ENCODE results near the gene HK2.
"Not testable (repeated sequence)": the region's sequence is repeated elsewhere in the genome, so short reads cannot be mapped to it uniquely, and the experiment has no call there.

Gene HK2

GRCh38 chr2:74822771-74823566 is 11.0 kb upstream of the HK2 start:
- TF ChIP-seq CTCF (IDR thresholded peaks at IDR 0.05; ENCODE audit: low read depth, low read length): no peak
- no peak for DNase-seq (ENCODE audit: extremely low read depth, low read depth)

DNA sequence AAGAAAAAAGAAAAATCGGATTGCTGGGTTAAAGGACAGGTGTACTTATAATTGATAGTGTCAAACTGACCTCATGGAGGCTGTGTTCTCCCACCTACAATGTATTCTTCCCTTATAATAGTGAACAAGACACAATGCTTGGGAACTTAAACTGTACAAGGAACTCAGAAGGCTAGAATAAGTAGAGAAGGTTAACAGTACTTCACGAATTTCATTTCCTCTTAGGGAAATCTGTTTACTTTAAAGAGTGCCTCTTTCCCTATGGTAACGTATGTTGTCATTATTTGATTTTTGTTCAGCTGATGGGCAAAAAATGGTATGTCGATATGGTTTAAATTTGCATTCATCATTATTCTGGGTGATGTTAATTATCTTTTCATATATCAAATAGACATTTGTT is 9.2 kb upstream of the HK2 start:
- TF ChIP-seq CTCF (IDR thresholded peaks at IDR 0.05; ENCODE audit: low read depth, low read length): no peak
- DNase-seq (ENCODE audit: extremely low read depth, low read depth): no peak

DNA sequence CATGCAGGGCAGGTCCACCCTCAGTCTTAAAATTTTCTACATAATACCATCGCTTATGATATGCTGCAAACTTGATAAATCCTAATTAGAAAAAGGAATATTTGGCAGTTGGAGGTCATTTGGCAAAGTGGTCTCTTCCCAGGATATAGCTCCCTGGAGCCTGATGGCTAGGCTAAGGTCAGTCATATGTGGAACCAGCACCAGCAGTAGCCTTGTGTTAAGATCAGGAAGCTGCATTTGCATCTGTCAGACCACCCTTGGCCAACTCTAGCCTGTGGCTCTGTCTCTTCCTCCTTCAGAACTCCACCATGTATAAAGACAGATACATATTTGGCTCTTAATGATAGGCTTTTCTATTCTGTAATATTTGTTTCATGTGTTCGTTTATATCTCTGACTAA is 5.4 kb upstream of the HK2 start:
- DNase-seq (ENCODE audit: extremely low read depth, low read depth): no peak
- TF ChIP-seq CTCF (IDR thresholded peaks at IDR 0.05; ENCODE audit: low read depth, low read length): no peak

DNA sequence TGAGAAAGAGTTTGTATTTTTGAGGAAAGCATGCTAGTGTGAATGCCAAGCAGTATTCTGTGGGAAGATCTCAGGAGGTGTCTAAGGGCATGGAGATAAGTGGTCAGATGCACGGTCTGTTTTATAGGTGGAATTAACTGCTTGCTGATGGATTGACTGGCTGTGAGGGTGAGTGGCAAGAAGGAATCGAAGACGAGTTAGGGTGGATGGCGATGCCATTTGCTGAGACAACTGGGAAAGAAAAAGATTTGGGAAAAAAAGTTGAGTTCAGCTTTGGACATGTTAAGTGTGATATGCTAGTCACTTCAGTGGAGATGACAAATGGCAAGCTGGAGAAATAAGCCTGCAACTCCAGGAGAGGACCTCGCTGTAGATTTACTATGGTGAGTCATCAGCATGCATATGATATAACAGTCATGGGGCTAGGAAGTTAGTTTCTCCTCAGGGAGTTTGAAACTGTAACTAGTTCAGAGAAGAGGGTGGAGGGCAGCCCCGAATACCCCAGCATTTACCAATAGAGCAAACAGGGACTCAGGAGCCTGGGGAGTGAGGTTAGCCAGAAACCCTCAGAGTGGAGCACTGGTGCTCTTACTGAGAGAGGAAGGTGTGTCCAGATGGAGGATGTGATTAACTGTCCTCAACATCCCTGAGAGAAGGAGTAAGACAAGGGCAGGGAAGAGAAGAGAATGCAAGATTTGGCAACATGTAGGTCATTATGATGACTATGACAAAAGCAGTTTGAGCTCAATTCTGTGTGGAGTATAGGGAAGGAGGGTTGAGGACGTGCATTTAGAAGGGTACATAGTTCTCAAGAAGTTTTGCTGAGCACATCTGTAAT is 2.0 kb upstream of the HK2 start:
- no peak for TF ChIP-seq CTCF (IDR thresholded peaks at IDR 0.05; ENCODE audit: low read depth, low read length)
- DNase-seq (ENCODE audit: extremely low read depth, low read depth): no peak

DNA sequence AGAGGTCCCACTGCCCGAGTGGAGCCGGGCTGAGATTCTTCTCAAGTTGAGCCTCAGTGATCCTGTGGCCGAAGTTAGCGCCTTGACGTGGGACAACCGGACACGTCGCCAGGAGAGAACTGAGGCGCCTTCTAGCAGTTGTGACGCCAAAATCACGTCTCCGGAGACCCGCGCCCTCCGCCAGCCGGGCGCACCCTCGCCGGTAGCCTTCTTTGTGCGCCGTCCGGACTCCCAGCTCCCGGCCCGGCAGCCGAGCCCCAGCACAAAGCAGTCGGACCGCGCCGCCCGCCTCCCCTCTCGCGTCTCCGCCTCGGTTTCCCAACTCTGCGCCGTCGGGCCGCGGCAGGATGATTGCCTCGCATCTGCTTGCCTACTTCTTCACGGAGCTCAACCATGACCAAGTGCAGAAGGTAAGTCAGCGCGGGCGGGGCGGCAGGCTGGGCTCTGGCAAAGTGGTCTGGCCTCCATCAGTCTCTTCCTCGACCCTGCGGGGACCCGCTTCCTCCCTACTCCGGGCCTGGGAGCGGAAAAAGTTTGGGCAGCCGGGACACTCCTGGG is 386 bp downstream of the HK2 start:
- DNase-seq (ENCODE audit: extremely low read depth, low read depth): not testable (repeated sequence)

- DNase-seq (ENCODE audit: extremely low read depth, low read depth): no peak
- no peak for TF ChIP-seq CTCF (IDR thresholded peaks at IDR 0.05; ENCODE audit: low read depth, low read length)
Measured at GRCh38 chr2:74834792-74835755, 1.1 kb downstream of the HK2 start.
